ENCODE results near the gene BST1.

The BST1 gene

DNA sequence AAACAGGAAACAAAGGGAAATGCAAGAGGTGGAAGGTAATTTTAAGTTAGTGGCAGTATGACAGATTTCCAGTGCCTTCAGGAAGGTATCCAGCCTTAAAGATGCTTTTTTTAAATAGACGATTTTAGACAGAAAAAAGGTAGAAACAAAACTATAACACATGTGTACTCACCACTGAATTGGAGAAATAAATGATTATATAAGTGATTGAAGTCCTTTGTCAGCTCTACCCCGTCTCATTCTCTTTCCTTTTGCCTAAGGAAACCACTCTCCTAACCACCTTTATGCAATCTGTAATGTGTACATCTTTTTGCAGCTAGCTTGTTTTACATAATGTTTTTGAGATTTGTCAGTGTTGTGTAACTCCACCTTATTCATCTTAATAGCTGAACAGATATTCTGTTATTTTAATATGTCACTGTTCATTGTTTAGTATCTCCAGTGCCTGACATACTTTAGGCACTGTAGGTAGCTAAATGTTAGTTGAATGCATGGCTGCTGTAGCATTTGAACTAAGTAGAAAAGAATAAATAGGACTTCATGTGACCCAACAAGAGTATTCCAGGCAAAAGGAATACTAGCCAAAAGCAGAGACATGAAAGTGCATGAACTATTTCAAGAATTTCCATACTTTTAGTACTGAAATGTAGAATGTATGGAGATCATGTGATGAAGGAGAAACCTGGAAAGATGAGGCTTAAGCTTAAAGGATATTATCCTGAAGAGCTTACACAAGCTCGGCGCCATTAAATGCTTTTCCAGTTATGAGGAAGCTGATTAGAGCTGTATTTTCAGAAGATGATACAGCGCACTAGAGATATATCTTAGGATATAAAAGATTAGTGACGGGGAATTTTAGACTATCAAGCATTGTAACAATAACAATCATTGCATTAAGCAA, 20.4 kb upstream of the BST1 start:
- ChIA-PET CTCF (interaction anchor here (0.6 to 2.2 kb wide), 4 partner anchors 25 to 501 kb away, joined by 3 to 6 read pairs (median 3); no protein-coding TSS in a partner anchor), POLR2A (interaction anchor here (0.7 kb wide), 1 partner anchor 26 kb away, joined by 3 read pairs; no protein-coding TSS in a partner anchor)
- H3K36me3 ChIP-seq (ENCODE audit: control insufficient read depth in 4 of 4, insufficient read depth in 4 of 4, low read length in 3 of 4): peaks cover 7 to 15% (median 9%) of the 10 kb centered on the region in 4 experiments
- no peaks in the 10 kb centered on the region for H3K27me3 ChIP-seq (replicated peaks in 2 of 5; ENCODE audit: control insufficient read depth in 4 of 5, insufficient read depth in 5 of 5, low read length in 4 of 5)
- peak overlapping the region; percentile 79 to 99 (median 94) for H3K4me3 ChIP-seq (ENCODE audit: control insufficient read depth in 1 of 7, extremely low read depth in 1 of 7, insufficient read depth in 4 of 7, low read depth in 2 of 7, low read length in 6 of 7)
- DNase-seq: peak in 2 of 3 donors; percentile 36 to 45
- peak overlapping the region; percentile 71 to 92 for H3K27ac ChIP-seq (ENCODE audit: insufficient read depth in 1 of 2, low read depth in 1 of 2, low read length in 2 of 2, poor library complexity in 1 of 2, severe bottlenecking in 2 of 2)
- H3K4me1 ChIP-seq (ENCODE audit: control extremely low read depth in 1 of 4, control insufficient read depth in 4 of 4, insufficient read depth in 4 of 4, low read length in 3 of 4): peaks cover 13 to 27% (median 19%) of the 10 kb centered on the region in 4 experiments
- 90% methylated on average over 2 of the region's 6 CpGs for WGBS (ENCODE audit: insufficient coverage)
- no peaks in the 10 kb centered on the region for H3K9me3 ChIP-seq (ENCODE audit: control extremely low read depth in 1 of 5, control insufficient read depth in 4 of 5, insufficient read depth in 2 of 5, low read depth in 1 of 5, low read length in 4 of 5)

DNA sequence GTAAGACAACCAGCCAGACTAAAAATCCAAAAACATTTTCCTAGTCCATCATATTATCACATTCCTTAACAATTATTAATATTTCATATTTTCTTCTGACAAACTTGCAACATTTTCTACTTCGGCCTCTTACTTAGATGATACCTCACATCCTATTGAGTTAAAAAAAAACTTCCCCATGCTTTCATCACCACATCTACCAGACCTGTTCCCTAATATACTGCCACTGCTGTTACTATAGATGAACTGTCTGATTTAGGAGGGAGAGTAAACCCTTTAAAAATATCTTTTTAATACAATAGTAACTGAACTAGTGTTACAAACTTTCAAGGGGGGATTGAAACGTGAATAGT, 19.7 kb upstream of the BST1 start:
- H3K9me3 ChIP-seq (ENCODE audit: control extremely low read depth in 1 of 5, control insufficient read depth in 4 of 5, insufficient read depth in 2 of 5, low read depth in 1 of 5, low read length in 4 of 5): no peaks in the 10 kb centered on the region
- no peaks in the 10 kb centered on the region for H3K27me3 ChIP-seq (replicated peaks in 2 of 5; ENCODE audit: control insufficient read depth in 4 of 5, insufficient read depth in 5 of 5, low read length in 4 of 5)
- ChIA-PET CTCF (interaction anchor here (0.6 to 1.4 kb wide), 3 partner anchors 30 to 501 kb away, joined by 3 read pairs; no protein-coding TSS in a partner anchor), POLR2A (no interaction called here)
- H3K36me3 ChIP-seq (ENCODE audit: control insufficient read depth in 4 of 4, insufficient read depth in 4 of 4, low read length in 3 of 4): peaks cover 7 to 20% (median 9%) of the 10 kb centered on the region in 4 experiments
- H3K4me1 ChIP-seq (ENCODE audit: control extremely low read depth in 1 of 4, control insufficient read depth in 4 of 4, insufficient read depth in 4 of 4, low read length in 3 of 4): peaks cover 13 to 26% (median 19%) of the 10 kb centered on the region in 4 experiments
- peak overlapping the region in 1 of 7 experiments; percentile 79 for H3K4me3 ChIP-seq (ENCODE audit: control insufficient read depth in 1 of 7, extremely low read depth in 1 of 7, insufficient read depth in 4 of 7, low read depth in 2 of 7, low read length in 6 of 7)
- WGBS (ENCODE audit: insufficient coverage): 100% methylated on average over 1 of the region's 2 CpGs
- peak in 1 of 3 donors; percentile 28 for DNase-seq
- H3K27ac ChIP-seq (ENCODE audit: insufficient read depth in 1 of 2, low read depth in 1 of 2, low read length in 2 of 2, poor library complexity in 1 of 2, severe bottlenecking in 2 of 2): no peak overlapping the region

DNA sequence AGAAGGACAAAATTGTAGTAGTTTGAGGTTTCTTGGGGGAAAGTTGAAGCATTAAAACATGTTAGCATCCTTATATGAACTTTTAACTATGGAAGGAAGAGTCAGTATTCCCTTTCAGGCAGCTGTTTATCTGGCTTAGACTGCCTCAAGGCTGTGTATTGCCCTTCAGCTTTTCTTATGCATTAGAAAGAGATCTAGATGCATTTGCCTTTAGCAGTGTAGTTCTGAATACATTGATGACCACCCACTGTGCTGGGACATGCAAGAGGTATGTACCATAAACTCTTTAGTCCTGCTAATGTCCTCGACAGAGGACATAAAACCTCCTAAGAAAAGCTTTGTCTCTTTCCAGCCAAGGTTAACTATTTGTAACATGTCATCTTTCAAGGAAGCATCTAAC, 18.4 kb upstream of the BST1 start:
- H3K27me3 ChIP-seq (replicated peaks in 2 of 5; ENCODE audit: control insufficient read depth in 4 of 5, insufficient read depth in 5 of 5, low read length in 4 of 5): no peaks in the 10 kb centered on the region
- peaks cover 13 to 24% (median 17%) of the 10 kb centered on the region in 4 experiments for H3K4me1 ChIP-seq (ENCODE audit: control extremely low read depth in 1 of 4, control insufficient read depth in 4 of 4, insufficient read depth in 4 of 4, low read length in 3 of 4)
- CTCF ChIA-PET: interaction anchor here (0.8 to 1.4 kb wide), 3 partner anchors 18 to 208 kb away, joined by 3 read pairs; partner anchors contain the start of gene BST1
- no peak for DNase-seq
- POLR2A ChIA-PET: no interaction called here
- no peaks in the 10 kb centered on the region for H3K9me3 ChIP-seq (ENCODE audit: control extremely low read depth in 1 of 5, control insufficient read depth in 4 of 5, insufficient read depth in 2 of 5, low read depth in 1 of 5, low read length in 4 of 5)
- H3K27ac ChIP-seq (ENCODE audit: insufficient read depth in 1 of 2, low read depth in 1 of 2, low read length in 2 of 2, poor library complexity in 1 of 2, severe bottlenecking in 2 of 2): no peak overlapping the region
- no peak overlapping the region for H3K4me3 ChIP-seq (ENCODE audit: control insufficient read depth in 1 of 7, extremely low read depth in 1 of 7, insufficient read depth in 4 of 7, low read depth in 2 of 7, low read length in 6 of 7)
- peaks cover 7 to 22% (median 9%) of the 10 kb centered on the region in 4 experiments for H3K36me3 ChIP-seq (ENCODE audit: control insufficient read depth in 4 of 4, insufficient read depth in 4 of 4, low read length in 3 of 4)
- 100% methylated on average over 1 of the region's 1 CpG for WGBS (ENCODE audit: insufficient coverage)

DNA sequence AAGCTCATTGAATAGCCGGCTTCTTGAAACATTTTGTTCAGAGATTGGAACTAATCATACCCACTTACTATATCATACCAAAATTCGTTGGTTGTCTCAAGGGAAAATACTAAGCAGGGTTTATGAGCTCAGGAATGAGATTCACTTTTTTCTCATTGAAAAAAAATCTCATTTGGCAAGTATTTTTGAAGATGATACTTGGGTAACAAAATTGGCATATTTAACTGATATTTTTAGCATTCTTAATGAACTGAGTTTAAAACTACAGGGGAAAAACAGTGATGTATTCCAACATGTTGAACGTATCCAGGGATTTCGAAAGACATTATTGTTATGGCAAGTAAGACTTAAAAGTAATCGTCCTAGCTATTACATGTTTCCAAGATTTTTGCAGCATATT, 14.8 kb upstream of the BST1 start:
- Histone ChIP-seq H3K4me1 (ENCODE audit: control extremely low read depth in 1 of 4, control insufficient read depth in 4 of 4, insufficient read depth in 4 of 4, low read length in 3 of 4) (peaks cover 2 to 8% (median 2%) of the 10 kb centered on the region in 4 experiments), H3K4me3 (ENCODE audit: control insufficient read depth in 1 of 7, extremely low read depth in 1 of 7, insufficient read depth in 4 of 7, low read depth in 2 of 7, low read length in 6 of 7) (no peak overlapping the region), H3K36me3 (ENCODE audit: control insufficient read depth in 4 of 4, insufficient read depth in 4 of 4, low read length in 3 of 4) (peaks cover 7 to 22% (median 9%) of the 10 kb centered on the region in 4 experiments), H3K9me3 (ENCODE audit: control extremely low read depth in 1 of 5, control insufficient read depth in 4 of 5, insufficient read depth in 2 of 5, low read depth in 1 of 5, low read length in 4 of 5) (no peaks in the 10 kb centered on the region), H3K27ac (ENCODE audit: insufficient read depth in 1 of 2, low read depth in 1 of 2, low read length in 2 of 2, poor library complexity in 1 of 2, severe bottlenecking in 2 of 2) (no peak overlapping the region), H3K27me3 (replicated peaks in 2 of 5; ENCODE audit: control insufficient read depth in 4 of 5, insufficient read depth in 5 of 5, low read length in 4 of 5) (no peaks in the 10 kb centered on the region)
- POLR2A ChIA-PET: no interaction called here
- WGBS (ENCODE audit: insufficient coverage): 100% methylated on average over 2 of the region's 5 CpGs
- CTCF ChIA-PET: interaction anchor here (1.5 kb wide), 1 partner anchor 12 kb away, joined by 3 read pairs; no protein-coding TSS in a partner anchor
- DNase-seq: no peak

DNA sequence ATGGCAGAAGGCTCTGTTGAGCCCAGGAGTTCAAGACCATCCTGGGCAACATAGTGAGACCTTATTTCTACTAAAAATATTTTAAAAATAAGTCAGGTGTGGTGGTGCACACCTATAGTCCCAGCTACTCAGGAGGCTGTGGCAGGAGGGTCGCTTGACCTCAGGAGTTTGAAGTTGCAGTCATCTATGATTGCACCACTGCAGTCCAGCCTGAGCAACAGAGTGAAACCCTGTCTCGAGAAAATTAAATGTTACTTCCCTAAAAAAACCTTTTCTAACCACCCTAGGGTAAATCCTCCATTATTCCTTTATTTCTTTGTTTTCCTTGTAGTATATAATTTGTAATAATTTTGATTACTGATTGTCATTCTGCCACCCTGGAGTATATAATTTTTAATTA, 13.3 kb upstream of the BST1 start:
- no peak for DNase-seq
- H3K4me3 ChIP-seq (ENCODE audit: control insufficient read depth in 1 of 7, extremely low read depth in 1 of 7, insufficient read depth in 4 of 7, low read depth in 2 of 7, low read length in 6 of 7): no peak overlapping the region
- ChIA-PET CTCF (no interaction called here), POLR2A (no interaction called here)
- peaks cover 7 to 22% (median 9%) of the 10 kb centered on the region in 4 experiments for H3K36me3 ChIP-seq (ENCODE audit: control insufficient read depth in 4 of 4, insufficient read depth in 4 of 4, low read length in 3 of 4)
- H3K27me3 ChIP-seq (replicated peaks in 2 of 5; ENCODE audit: control insufficient read depth in 4 of 5, insufficient read depth in 5 of 5, low read length in 4 of 5): no peaks in the 10 kb centered on the region
- H3K9me3 ChIP-seq (ENCODE audit: control extremely low read depth in 1 of 5, control insufficient read depth in 4 of 5, insufficient read depth in 2 of 5, low read depth in 1 of 5, low read length in 4 of 5): no peaks in the 10 kb centered on the region
- H3K4me1 ChIP-seq (ENCODE audit: control extremely low read depth in 1 of 4, control insufficient read depth in 4 of 4, insufficient read depth in 4 of 4, low read length in 3 of 4): peaks cover 0 to 5% (median 1%) of the 10 kb centered on the region in 4 experiments
- 71% methylated on average over 1 of the region's 2 CpGs for WGBS (ENCODE audit: insufficient coverage)
- no peak overlapping the region for H3K27ac ChIP-seq (ENCODE audit: insufficient read depth in 1 of 2, low read depth in 1 of 2, low read length in 2 of 2, poor library complexity in 1 of 2, severe bottlenecking in 2 of 2)

DNA sequence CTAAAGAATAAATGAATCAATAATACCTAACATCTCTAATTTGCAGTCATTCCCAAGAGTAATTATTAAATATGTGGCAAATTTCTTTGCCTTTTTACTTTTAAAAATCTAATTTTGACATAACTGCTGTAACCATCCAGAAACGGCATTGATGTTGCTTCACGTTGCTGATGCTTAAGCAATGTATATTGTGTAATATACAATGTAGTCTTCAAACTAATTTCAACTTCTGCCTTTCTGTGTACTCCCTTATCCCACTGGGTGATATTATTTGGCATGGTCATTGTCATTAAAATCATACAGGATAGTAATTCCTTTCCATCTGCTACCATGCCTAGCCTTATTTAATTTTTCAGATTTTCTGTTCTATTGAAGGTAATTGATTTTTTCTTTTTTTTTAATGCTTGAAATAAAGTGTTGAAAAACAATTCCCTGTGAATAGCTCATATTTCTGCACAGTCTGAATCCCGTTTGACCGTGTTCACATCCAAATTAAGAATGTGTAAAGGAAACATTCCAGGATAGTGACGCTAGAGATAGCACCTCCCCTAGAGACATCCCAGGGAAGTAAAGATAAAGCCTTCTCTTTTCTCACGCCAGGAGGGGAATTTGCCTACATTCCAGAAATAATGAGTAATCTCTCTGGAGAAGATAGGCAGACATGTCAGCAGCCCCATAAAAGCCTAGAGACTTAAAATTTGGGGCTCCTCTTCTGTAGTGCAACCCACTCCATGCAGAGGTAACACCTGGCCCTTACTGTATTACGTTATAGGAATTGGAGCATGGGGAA, 12.7 kb upstream of the BST1 start:
- ChIA-PET POLR2A (no interaction called here), CTCF (no interaction called here)
- no peak overlapping the region for H3K4me3 ChIP-seq (ENCODE audit: control insufficient read depth in 1 of 7, extremely low read depth in 1 of 7, insufficient read depth in 4 of 7, low read depth in 2 of 7, low read length in 6 of 7)
- no peak overlapping the region for H3K27ac ChIP-seq (ENCODE audit: insufficient read depth in 1 of 2, low read depth in 1 of 2, low read length in 2 of 2, poor library complexity in 1 of 2, severe bottlenecking in 2 of 2)
- 100% methylated on average over 1 of the region's 7 CpGs for WGBS (ENCODE audit: insufficient coverage)
- peaks cover 0 to 5% (median 1%) of the 10 kb centered on the region in 4 experiments for H3K4me1 ChIP-seq (ENCODE audit: control extremely low read depth in 1 of 4, control insufficient read depth in 4 of 4, insufficient read depth in 4 of 4, low read length in 3 of 4)
- no peak for DNase-seq
- no peaks in the 10 kb centered on the region for H3K27me3 ChIP-seq (replicated peaks in 2 of 5; ENCODE audit: control insufficient read depth in 4 of 5, insufficient read depth in 5 of 5, low read length in 4 of 5)
- H3K9me3 ChIP-seq (ENCODE audit: control extremely low read depth in 1 of 5, control insufficient read depth in 4 of 5, insufficient read depth in 2 of 5, low read depth in 1 of 5, low read length in 4 of 5): no peaks in the 10 kb centered on the region
- H3K36me3 ChIP-seq (ENCODE audit: control insufficient read depth in 4 of 4, insufficient read depth in 4 of 4, low read length in 3 of 4): peaks cover 7 to 22% (median 8%) of the 10 kb centered on the region in 4 experiments
